ENCODE results near the gene MDN1. TPM values are rescaled to one million over a fixed set of nuclear protein-coding genes. Genes with fewer than 3 reads are reported as not detected.
A peak's percentile ranks its signal among the peaks of the same experiment; 100 is the strongest.

The MDN1 gene
- total RNA-seq, 1 experiment from 2014 or later: 117 TPM

DNA sequence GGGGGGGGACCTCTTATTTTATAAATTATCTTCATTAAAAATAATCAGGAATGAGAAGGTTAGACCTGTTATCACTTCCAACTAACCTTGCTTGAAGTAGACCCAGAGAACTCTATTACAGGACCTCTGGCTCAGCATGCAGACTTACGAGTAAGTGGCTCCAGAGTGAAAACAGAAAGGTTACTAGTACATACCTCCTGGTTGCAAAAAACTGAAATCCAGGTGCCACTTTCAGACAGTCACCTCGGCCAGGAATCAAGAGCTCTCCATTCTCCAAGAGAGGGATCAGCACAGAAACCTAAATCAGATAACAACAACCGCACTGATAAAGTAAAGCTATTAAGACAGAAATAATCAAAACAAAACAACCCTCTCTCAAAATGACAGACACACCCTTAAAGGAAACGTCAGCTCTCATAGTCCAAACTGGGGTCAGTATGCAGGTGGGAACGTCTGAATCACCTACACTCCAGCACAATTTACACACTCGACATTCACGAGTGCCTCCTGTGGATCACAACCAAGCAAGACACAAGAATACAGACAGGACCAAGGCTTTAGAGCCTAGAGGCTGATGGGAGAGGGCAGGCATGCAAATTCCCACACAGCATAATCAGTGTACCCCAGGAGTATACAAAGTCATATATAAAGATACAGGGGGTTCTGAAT lies 31.8 kb downstream of the MDN1 start:
- Histone ChIP-seq H4K20me1 (ENCODE audit: control insufficient read depth, insufficient read depth, insufficient read length) (no peaks in the 10 kb centered on the region), H2BK5ac (ENCODE audit: insufficient read length, low read length) (no peak overlapping the region), H3K14ac (ENCODE audit: insufficient read depth, low read length) (no peak overlapping the region), H2BK15ac (ENCODE audit: low read depth, low read length) (no peak overlapping the region), H3K27ac (ENCODE audit: insufficient read length, low read depth, low read length) (no peak overlapping the region), H2BK20ac (ENCODE audit: low read depth, low read length, poor library complexity, severe bottlenecking) (no peak overlapping the region), H3K27me3 (ENCODE audit: insufficient read depth, low read length) (no peaks in the 10 kb centered on the region), H3K79me2 (ENCODE audit: insufficient read depth, low read length) (no peaks in the 10 kb centered on the region), H2AK5ac (ENCODE audit: insufficient read length, low read length) (no peak overlapping the region), H2AFZ (ENCODE audit: low read length) (no peak overlapping the region), H4K5ac (ENCODE audit: insufficient read length, low read depth, low read length) (no peak overlapping the region), H3K18ac (ENCODE audit: insufficient read length, low read depth, low read length) (no peak overlapping the region), H3K23me2 (ENCODE audit: insufficient read length, low read depth, low read length, poor library complexity, severe bottlenecking) (no peaks in the 10 kb centered on the region), H3T11ph (ENCODE audit: low read length) (no peak overlapping the region), H2BK12ac (ENCODE audit: insufficient read length, low read depth, low read length) (no peak overlapping the region), H4K91ac (ENCODE audit: insufficient read length, low read depth, low read length) (no peak overlapping the region), H3K56ac (ENCODE audit: insufficient read length, low read depth, low read length) (no peak overlapping the region), H3K4me1 (ENCODE audit: insufficient read depth, low read length) (no peaks in the 10 kb centered on the region), H3K4me2 (ENCODE audit: insufficient read depth, insufficient read length, low read length) (no peak overlapping the region), H3K23ac (ENCODE audit: insufficient read length, low read depth, low read length) (no peak overlapping the region), H3K4ac (ENCODE audit: low read depth, low read length) (no peak overlapping the region), H3K9ac (ENCODE audit: extremely low read depth, insufficient read length, low read length) (no peak overlapping the region), H2BK120ac (ENCODE audit: low read depth, low read length, poor library complexity, severe bottlenecking) (no peak overlapping the region), H4K8ac (replicated peaks; ENCODE audit: insufficient read length, low read depth, low read length) (no peak overlapping the region), H3K79me1 (ENCODE audit: insufficient read depth, low read depth, low read length, poor library complexity, severe bottlenecking) (peaks cover 3% of the 10 kb centered on the region), H3K9me3 (ENCODE audit: control insufficient read depth, low read depth, low read length) (no peaks in the 10 kb centered on the region)
- TF ChIP-seq, protein P1, sequence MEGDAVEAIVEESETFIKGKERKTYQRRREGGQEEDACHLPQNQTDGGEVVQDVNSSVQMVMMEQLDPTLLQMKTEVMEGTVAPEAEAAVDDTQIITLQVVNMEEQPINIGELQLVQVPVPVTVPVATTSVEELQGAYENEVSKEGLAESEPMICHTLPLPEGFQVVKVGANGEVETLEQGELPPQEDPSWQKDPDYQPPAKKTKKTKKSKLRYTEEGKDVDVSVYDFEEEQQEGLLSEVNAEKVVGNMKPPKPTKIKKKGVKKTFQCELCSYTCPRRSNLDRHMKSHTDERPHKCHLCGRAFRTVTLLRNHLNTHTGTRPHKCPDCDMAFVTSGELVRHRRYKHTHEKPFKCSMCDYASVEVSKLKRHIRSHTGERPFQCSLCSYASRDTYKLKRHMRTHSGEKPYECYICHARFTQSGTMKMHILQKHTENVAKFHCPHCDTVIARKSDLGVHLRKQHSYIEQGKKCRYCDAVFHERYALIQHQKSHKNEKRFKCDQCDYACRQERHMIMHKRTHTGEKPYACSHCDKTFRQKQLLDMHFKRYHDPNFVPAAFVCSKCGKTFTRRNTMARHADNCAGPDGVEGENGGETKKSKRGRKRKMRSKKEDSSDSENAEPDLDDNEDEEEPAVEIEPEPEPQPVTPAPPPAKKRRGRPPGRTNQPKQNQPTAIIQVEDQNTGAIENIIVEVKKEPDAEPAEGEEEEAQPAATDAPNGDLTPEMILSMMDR (conservative IDR thresholded peaks at IDR 0.05): no peak
- no peak for DNase-seq
- H3K9me3 Mint-ChIP-seq: peaks cover 2 to 5% of the 10 kb centered on the region in 2 experiments; a peak in 2 of 5 replicates
- H3K27me3 Mint-ChIP-seq (ENCODE audit: low read depth): no peaks in the 10 kb centered on the region
- H3K4me1 Mint-ChIP-seq: peaks cover 0 to under 1% of the 10 kb centered on the region in 2 experiments; a peak in 1 of 4 replicates
- no peak overlapping the region for H3K4me3 Mint-ChIP-seq
- H3K27ac Mint-ChIP-seq: peak overlapping the region in 2 of 3 experiments; percentile 36 to 72; a peak in 3 of 7 replicates
- no CpG with 5 or more reads among the region's 7 CpGs for WGBS (ENCODE audit: extremely low coverage, insufficient read length, low lambda C conversion rate)
- H3K36me3 Mint-ChIP-seq (ENCODE audit: insufficient read depth in 1 of 3, low read depth in 3 of 3): peaks cover 71 to 82% (median 81%) of the 10 kb centered on the region in 3 experiments
